Mesangial cell (primary cell): ENCODE results near the gene CFAP46. TPM values are rescaled to one million over a fixed set of nuclear protein-coding genes. Genes with fewer than 3 reads are reported as not detected.

Experiments used
- total RNA-seq: library from RNA; depleted of rRNA; stranded (reverse); fragments of >200 nt; gene quantifications from 2 replicates; pipeline ENCODE4 v1.2.3, GENCODE V29; 2015

CFAP46 gene
- 1.8 and 2.3 TPM in 2 replicates for total RNA-seq

GRCh38 chr10:132942101-132943057 is at the start of gene CFAP46:
Gene CFAP46 (minus strand): TSS chr10:132942570. CDS start chr10:132942484, 86 bp downstream.

GRCh38 chr10:132785723-132786475 is 156.5 kb downstream of the CFAP46 start, which contains the start of gene NKX6-2:
Gene NKX6-2 (minus strand): TSS chr10:132786147. CDS start chr10:132785948, 199 bp downstream.

Other genes with a start within 250 kb of the CFAP46 start
- 0.16 and 0.76 TPM in 2 replicates for gene NKX6-2, start 156.4 kb downstream of the CFAP46 start, total RNA-seq
- not detected in 2 replicates for gene ADGRA1, start 145.4 kb upstream of the CFAP46 start, total RNA-seq
- gene KNDC1, start 217.6 kb upstream of the CFAP46 start, total RNA-seq = 0.16 TPM in 1 of 2 replicates, not detected in the other